ENCODE measurements around the gene DRAP1. TPM values are rescaled to one million over a fixed set of nuclear protein-coding genes. Genes with fewer than 3 reads are reported as not detected.

The DRAP1 gene
- total and polyA plus RNA-seq, 11 donors: 76.5 to 180 (median 104) TPM

DNA sequence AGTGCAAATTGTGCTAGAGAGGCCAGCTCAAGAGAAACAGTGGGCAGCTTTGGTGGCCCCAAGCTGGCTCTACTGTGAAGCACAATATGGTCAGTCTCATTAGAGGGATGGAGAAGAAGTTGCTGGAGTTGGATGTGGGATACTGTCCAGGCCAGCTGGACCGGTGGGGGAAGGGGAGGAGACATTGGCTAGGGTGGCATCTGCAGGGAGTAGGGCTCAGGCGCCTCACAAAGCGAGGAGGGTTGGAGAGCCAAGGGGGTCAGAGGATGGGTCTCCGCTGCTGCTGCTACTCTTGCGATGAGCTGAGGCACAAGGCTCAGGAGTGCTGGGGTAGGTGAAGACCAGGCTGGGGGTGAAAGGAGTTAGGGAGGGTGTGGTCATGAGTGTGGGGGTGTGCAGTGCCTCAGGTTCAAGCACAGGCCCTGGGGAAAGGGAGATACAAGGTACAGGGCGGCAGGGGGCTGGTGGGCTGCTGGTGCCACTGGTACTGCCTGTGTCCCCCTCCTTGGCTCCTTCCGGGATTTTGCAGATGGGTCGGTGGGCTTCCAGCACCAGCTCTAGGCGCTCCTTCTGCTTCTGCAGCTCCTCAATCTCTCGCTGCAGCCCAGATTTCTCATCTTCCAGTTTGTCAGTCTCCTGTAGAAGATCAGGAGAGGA lies 26.4 kb upstream of the DRAP1 start:
- no peaks in the 10 kb centered on the region for H3K36me3 ChIP-seq
- DNase-seq (peak in 2 of 5 donors; percentile 35 to 40), ATAC-seq (no peak)
- TF ChIP-seq POLR2A (IDR thresholded peaks at IDR 0.05): no peak
- TF ChIP-seq, protein P1, sequence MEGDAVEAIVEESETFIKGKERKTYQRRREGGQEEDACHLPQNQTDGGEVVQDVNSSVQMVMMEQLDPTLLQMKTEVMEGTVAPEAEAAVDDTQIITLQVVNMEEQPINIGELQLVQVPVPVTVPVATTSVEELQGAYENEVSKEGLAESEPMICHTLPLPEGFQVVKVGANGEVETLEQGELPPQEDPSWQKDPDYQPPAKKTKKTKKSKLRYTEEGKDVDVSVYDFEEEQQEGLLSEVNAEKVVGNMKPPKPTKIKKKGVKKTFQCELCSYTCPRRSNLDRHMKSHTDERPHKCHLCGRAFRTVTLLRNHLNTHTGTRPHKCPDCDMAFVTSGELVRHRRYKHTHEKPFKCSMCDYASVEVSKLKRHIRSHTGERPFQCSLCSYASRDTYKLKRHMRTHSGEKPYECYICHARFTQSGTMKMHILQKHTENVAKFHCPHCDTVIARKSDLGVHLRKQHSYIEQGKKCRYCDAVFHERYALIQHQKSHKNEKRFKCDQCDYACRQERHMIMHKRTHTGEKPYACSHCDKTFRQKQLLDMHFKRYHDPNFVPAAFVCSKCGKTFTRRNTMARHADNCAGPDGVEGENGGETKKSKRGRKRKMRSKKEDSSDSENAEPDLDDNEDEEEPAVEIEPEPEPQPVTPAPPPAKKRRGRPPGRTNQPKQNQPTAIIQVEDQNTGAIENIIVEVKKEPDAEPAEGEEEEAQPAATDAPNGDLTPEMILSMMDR (IDR thresholded peaks at IDR 0.05): no peak
- H3K4me3 ChIP-seq: peak overlapping the region in 10 of 12 donors; percentile 76 to 98 (median 84)
- H3K4me1 ChIP-seq: peaks cover 11 to 61% (median 43%) of the 10 kb centered on the region in 12 donors
- H3K9me3 ChIP-seq: no peaks in the 10 kb centered on the region
- peak overlapping the region; percentile 87 to 99 (median 98) for H3K27ac ChIP-seq
- intact Hi-C loops (cut with DNase I): no loop called here
- WGBS, 4 donors: 56 to 69% (median 63%) methylated on average over 10 of the region's 10 CpGs
- H3K27me3 ChIP-seq: no peaks in the 10 kb centered on the region

DNA sequence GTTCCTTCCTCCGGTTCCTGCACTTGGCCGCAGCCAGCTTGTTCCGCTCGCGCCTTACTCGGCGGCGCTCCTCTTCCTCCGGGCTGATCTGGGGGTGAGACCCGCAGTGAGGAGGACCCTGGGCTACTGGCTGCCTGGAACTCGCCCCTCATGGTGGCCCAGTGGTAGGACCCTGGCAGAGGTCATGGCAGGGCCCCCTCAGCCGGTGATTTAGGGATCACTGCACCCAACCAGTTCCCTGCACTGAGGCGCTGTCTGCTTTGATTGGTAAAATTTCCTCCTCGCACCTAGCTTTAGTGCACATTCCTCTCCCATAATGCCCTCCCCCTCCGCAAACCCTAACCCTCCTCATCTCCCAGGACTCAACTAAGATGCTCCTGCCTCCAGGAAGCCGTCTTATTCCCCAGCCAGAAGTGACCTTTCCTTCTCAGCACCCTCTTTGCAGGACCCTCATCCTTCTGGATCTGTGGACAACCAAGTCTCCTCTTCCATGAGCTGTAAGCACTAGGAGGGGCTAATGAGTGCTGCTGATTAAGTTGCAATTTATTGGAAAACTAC lies 25.1 kb upstream of the DRAP1 start:
- intact Hi-C loops (cut with DNase I): no loop called here
- H3K27me3 ChIP-seq: peaks cover 0 to 3% (median 0%) of the 10 kb centered on the region in 9 donors
- peak in 1 of 2 donors; percentile 15 for TF ChIP-seq POLR2A (IDR thresholded peaks at IDR 0.05)
- TF ChIP-seq, protein P1 (IDR thresholded peaks at IDR 0.05): no peak
- peak overlapping the region; percentile 79 to 99 (median 98) for H3K27ac ChIP-seq
- 49 to 79% (median 59%) methylated on average over 6 to 16 of the region's 16 CpGs for WGBS, 4 donors
- no peaks in the 10 kb centered on the region for H3K9me3 ChIP-seq
- peaks cover 10 to 61% (median 40%) of the 10 kb centered on the region in 12 donors for H3K4me1 ChIP-seq
- peak overlapping the region in 10 of 12 donors; percentile 29 to 98 (median 84) for H3K4me3 ChIP-seq
- ATAC-seq: no peak
- DNase-seq: peak; percentile 66 to 81 (median 69)
- H3K36me3 ChIP-seq: no peaks in the 10 kb centered on the region

DNA sequence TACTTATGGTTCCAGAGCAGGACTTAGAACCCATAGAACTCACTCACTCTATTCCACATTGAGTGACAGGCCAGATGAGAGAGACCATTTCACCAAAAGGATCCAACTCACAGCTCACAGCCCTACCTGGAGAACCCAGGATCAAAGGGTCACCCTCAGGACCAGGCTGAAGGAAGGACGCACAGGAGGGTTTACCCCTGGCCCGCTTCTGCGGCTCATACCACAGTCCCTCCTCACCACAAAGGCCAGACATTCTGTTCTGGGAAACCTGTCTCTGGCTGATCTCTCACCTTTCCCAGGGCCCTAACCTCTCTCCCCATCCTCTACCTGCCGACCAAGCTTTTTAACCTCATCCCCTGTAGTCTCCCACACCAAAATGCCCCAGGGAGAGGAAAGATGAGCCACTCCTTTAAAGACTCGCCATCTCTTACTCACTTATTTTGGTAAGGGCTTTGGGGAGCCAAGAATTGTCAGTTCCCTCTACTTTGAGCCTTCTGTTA lies 23.7 kb upstream of the DRAP1 start:
- Histone ChIP-seq H3K4me3 (no peak overlapping the region), H3K36me3 (no peaks in the 10 kb centered on the region), H3K27ac (no peak overlapping the region), H3K4me1 (peaks cover 9 to 60% (median 41%) of the 10 kb centered on the region in 12 donors), H3K9me3 (no peaks in the 10 kb centered on the region), H3K27me3 (peaks cover 0 to 15% (median 0%) of the 10 kb centered on the region in 9 donors)
- 88 to 94% (median 92%) methylated on average over 3 to 5 of the region's 5 CpGs for WGBS, 4 donors
- ATAC-seq: no peak
- intact Hi-C loops (cut with DNase I): no loop called here
- no peak for DNase-seq
- TF ChIP-seq, protein P1 (IDR thresholded peaks at IDR 0.05): no peak
- TF ChIP-seq POLR2A (IDR thresholded peaks at IDR 0.05): no peak
